Muscle of leg (tissue), 11 donors: ENCODE measurements around the gene GSTM2. TPM values are rescaled to one million over a fixed set of nuclear protein-coding genes. Genes with fewer than 3 reads are reported as not detected.
A peak's percentile ranks its signal among the peaks of the same experiment; 100 is the strongest.

Experiments used
- DNase-seq: peaks from one replicate; pipeline ENCODE4 v3.0.0; 2013
- H3K27ac ChIP-seq: one replicate; pipeline ENCODE4 v1.5.1; 2013; ENCODE audit warnings: mild to moderate bottlenecking, low read length, control low read depth
- H3K27me3 ChIP-seq: one replicate; pipeline ENCODE4 v1.6.1; 2013; ENCODE audit warnings: low read length; ENCODE audit not compliant: control insufficient read depth, insufficient read depth
- H3K36me3 ChIP-seq: one replicate; pipeline ENCODE4 v1.6.1; 2013; ENCODE audit warnings: low read length; ENCODE audit not compliant: control insufficient read depth, insufficient read depth
- H3K4me1 ChIP-seq: one replicate; pipeline ENCODE4 v1.6.1; 2013; ENCODE audit warnings: low read length; ENCODE audit not compliant: control insufficient read depth, insufficient read depth
- H3K4me3 ChIP-seq: one replicate; pipeline ENCODE4 v1.5.1; 2013; ENCODE audit warnings: low read length, control low read depth
- H3K9me3 ChIP-seq: replicated peaks from 2 replicates; pipeline ENCODE4 v1.6.1; 2013; ENCODE audit warnings: low read depth, low read length; ENCODE audit not compliant: control insufficient read depth
- WGBS: methylation state at CpG from one replicate; pipeline ENCODE4 v1.1.5; 2013; ENCODE audit warnings: missing lambda C conversion rate; ENCODE audit not compliant: insufficient coverage; 5-methylcytosine and 5-hydroxymethylcytosine counted together
- polyA plus RNA-seq, 8 donors: library from polyadenylated mRNA; unstranded; fragments of 120-200 nt; gene quantifications; one replicate each; pipeline versions ENCODE4 v1.2.1 to v1.2.3, GENCODE V29; 2013; ENCODE audit warnings: inconsistent platforms in 1 of 8, low replicate concordance in 1 of 8; ENCODE audit not compliant: insufficient read length in 8 of 8, insufficient read depth in 1 of 8
- total RNA-seq: library from RNA; stranded (reverse); fragments of 120-200 nt; gene quantifications from one replicate; pipeline ENCODE4 v1.2.4, GENCODE V29; 2013

Gene GSTM2
- total and polyA plus RNA-seq, 9 donors: 51.4 to 186 (median 142) TPM

- no peak overlapping the region for H3K4me3 ChIP-seq
- no peak overlapping the region for H3K27ac ChIP-seq
- 20% methylated on average over 2 of the region's 2 CpGs for WGBS
Observed at GRCh38 chr1:109635862-109636200, 32.0 kb upstream of the GSTM2 start.

DNA sequence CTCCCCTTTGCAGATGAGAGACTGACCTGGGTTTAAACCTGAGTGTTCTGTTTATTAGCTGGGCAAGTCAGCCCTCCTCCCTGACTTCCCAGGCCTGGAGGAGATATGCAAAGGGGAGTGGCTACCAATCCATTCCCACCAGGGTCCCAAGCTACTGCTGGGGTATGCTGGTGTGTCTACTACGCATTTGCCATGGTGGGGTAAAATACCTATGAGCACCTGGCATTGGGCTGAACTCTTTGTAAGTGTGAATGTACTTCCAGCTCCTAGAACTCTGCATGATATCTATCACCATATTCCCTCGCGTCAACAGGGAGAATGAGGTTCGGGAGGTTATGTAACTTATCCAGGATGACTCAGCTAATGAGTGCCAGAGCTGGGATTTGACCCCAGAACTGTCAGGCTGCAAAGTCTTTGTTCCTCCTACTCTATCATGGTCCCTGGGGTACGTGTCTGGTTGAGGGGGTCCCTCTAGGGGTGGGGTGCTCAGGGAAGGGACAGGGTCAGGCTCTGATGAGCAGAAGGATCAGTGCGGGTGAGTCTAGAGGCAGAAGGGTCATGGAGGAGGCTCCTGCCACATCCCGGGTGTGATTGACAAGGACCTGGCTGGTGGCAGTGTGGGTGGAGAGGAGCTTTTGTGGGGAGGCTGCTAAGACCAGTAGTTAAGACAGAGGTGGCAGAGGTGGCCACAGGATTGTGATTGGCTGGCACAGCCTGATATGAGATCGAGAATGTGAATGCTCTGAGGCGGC, 31.5 kb upstream of the GSTM2 start:
- no peaks in the 10 kb centered on the region for H3K9me3 ChIP-seq
- no peak overlapping the region for H3K4me3 ChIP-seq
- peaks cover 4% of the 10 kb centered on the region for H3K36me3 ChIP-seq
- H3K27ac ChIP-seq: no peak overlapping the region
- no peak for DNase-seq
- WGBS: 40% methylated on average over 2 of the region's 9 CpGs
- no peaks in the 10 kb centered on the region for H3K27me3 ChIP-seq
- peaks cover 28% of the 10 kb centered on the region for H3K4me1 ChIP-seq

More at GRCh38 chr1:109635862-109636200, 32.0 kb upstream of the GSTM2 start:
- Histone ChIP-seq H3K27me3 (no peaks in the 10 kb centered on the region), H3K4me1 (peaks cover 34% of the 10 kb centered on the region), H3K36me3 (peaks cover 9% of the 10 kb centered on the region), H3K9me3 (no peaks in the 10 kb centered on the region)
- DNase-seq: no peak

DNA sequence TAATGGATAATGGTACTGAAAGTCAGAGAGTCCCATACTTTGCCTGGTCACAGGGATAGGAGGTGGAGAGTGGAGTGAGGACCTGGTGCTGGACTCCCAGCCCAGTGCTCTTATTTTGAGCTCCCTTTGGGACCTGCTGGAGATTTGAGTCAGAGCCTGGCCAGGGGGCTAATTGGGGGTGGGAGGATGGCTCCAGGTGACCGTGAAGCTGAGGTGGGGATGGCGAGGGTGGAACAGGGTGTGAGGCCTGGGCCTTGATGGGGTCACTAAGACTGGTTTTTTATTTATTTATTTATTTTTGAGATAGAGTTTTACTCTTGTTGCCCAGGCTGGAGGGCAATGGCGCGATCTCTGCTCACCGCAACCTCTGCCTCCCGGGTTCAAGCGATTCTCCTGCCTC, 30.4 kb upstream of the GSTM2 start:
- H3K27me3 ChIP-seq: no peaks in the 10 kb centered on the region
- DNase-seq: no peak
- no peak overlapping the region for H3K4me3 ChIP-seq
- no peak overlapping the region for H3K27ac ChIP-seq
- peaks cover 18% of the 10 kb centered on the region for H3K4me1 ChIP-seq
- no CpG with 5 or more reads among the region's 7 CpGs for WGBS
- peaks cover 3% of the 10 kb centered on the region for H3K36me3 ChIP-seq
- H3K9me3 ChIP-seq: no peaks in the 10 kb centered on the region

- no peak for DNase-seq
Observed at GRCh38 chr1:109639063-109639840, 28.6 kb upstream of the GSTM2 start.

DNA sequence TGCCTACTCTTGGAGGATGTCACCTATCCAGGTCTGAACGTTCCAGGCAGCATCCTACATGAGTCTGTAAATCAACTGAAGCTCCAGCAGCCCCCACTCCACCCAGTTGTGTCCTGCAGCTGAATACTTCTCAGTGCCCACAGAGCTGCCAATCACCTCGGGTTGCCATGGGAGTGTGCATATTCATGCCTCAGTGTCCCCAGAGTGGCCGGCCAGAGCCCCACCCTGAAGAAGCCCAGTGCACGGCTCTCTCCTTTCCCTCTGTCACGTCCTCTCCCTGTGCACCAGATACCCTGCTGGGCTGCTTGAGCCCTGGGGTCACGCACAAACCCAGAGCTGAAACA, 28.0 kb upstream of the GSTM2 start:
- 50% methylated on average over 5 of the region's 6 CpGs for WGBS
- H3K4me1 ChIP-seq: peaks cover 16% of the 10 kb centered on the region
- H3K36me3 ChIP-seq: no peaks in the 10 kb centered on the region
- H3K9me3 ChIP-seq: no peaks in the 10 kb centered on the region
- no peak overlapping the region for H3K27ac ChIP-seq
- DNase-seq: no peak
- no peaks in the 10 kb centered on the region for H3K27me3 ChIP-seq
- no peak overlapping the region for H3K4me3 ChIP-seq

More at GRCh38 chr1:109639063-109639840, 28.6 kb upstream of the GSTM2 start:
- H3K4me1 ChIP-seq: peaks cover 16% of the 10 kb centered on the region
- H3K36me3 ChIP-seq: no peaks in the 10 kb centered on the region
- 87% methylated on average over 5 of the region's 9 CpGs for WGBS
- no peaks in the 10 kb centered on the region for H3K9me3 ChIP-seq
- H3K4me3 ChIP-seq: no peak overlapping the region
- no peaks in the 10 kb centered on the region for H3K27me3 ChIP-seq
- H3K27ac ChIP-seq: no peak overlapping the region

DNA sequence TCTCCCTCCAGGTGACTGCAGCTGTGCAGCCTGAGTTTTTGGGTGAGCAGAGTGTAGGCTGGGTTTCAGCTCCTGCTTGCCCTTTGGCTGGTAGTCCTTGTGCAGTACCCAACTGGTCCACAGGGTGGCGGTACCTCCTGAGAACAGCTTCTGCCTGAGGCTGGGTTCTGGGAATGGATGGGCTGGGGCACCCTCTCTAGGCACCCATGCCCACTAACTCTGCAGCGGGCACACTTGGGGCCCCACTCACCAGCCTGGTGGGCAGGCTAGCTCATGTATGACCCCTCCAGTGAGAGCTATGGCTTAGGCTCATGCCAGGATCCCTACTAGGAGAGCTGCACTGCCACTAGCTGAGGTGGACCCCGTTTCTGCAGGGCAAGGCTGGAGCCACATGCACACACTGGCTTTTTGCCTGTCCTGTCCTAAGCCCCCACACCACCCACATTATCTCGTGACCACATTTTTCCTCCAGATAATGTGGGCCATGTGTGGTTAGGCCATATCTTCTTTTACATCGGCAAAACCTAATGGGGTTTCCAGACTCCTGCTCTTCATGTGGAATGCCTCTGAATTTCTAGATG, 27.5 kb upstream of the GSTM2 start:
- no peaks in the 10 kb centered on the region for H3K9me3 ChIP-seq
- DNase-seq: peak; percentile 62
- no peak overlapping the region for H3K4me3 ChIP-seq
- H3K4me1 ChIP-seq: peaks cover 16% of the 10 kb centered on the region
- H3K27ac ChIP-seq: no peak overlapping the region
- WGBS: 45% methylated on average over 2 of the region's 5 CpGs
- H3K27me3 ChIP-seq: no peaks in the 10 kb centered on the region
- H3K36me3 ChIP-seq: no peaks in the 10 kb centered on the region

- WGBS: 78% methylated on average over 1 of the region's 2 CpGs
- no peak overlapping the region for H3K4me3 ChIP-seq
- peaks cover 11% of the 10 kb centered on the region for H3K4me1 ChIP-seq
- H3K27ac ChIP-seq: no peak overlapping the region
- no peak for DNase-seq
- no peaks in the 10 kb centered on the region for H3K9me3 ChIP-seq
- H3K27me3 ChIP-seq: no peaks in the 10 kb centered on the region
- no peaks in the 10 kb centered on the region for H3K36me3 ChIP-seq
Observed at GRCh38 chr1:109641078-109641740, 26.6 kb upstream of the GSTM2 start.

DNA sequence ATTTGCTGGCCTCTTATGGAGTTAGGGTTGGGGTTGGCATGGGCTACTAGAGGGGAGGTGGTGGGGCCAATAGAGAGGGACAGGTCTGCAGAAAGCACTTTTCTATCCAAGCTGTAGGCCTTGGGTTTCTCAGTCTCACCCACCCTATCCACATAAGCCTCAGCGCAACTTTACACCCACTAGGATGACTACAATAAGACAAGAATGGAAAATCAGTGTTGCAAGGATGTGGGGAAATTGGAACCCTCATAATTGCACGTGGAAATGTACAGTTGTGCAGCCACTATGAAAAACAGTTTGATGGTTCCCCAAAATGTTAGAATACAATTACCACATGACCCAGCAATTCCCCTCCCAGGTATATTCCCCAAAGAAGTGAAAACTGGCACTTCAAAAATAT, 26.0 kb upstream of the GSTM2 start:
- Histone ChIP-seq H3K27me3 (no peaks in the 10 kb centered on the region), H3K9me3 (no peaks in the 10 kb centered on the region), H3K27ac (no peak overlapping the region), H3K4me3 (no peak overlapping the region), H3K4me1 (peaks cover 10% of the 10 kb centered on the region), H3K36me3 (no peaks in the 10 kb centered on the region)
- no peak for DNase-seq
- WGBS: no CpG with 5 or more reads among the region's 2 CpGs

GRCh38 chr1:109642626-109643025, 25.2 kb upstream of the GSTM2 start:
- H3K9me3 ChIP-seq: no peaks in the 10 kb centered on the region
- H3K27ac ChIP-seq: no peak overlapping the region
- 40% methylated on average over 1 of the region's 3 CpGs for WGBS
- DNase-seq: peak; percentile 80
- H3K4me1 ChIP-seq: peaks cover 10% of the 10 kb centered on the region
- no peaks in the 10 kb centered on the region for H3K27me3 ChIP-seq
- H3K36me3 ChIP-seq: no peaks in the 10 kb centered on the region
- H3K4me3 ChIP-seq: no peak overlapping the region
